Heart right ventricle (tissue), 16 donors: ENCODE measurements around the gene FOXC1. TPM values are rescaled to one million over a fixed set of nuclear protein-coding genes. Genes with fewer than 3 reads are reported as not detected.
A peak's percentile ranks its signal among the peaks of the same experiment; 100 is the strongest.

ENCODE experiments used
- ATAC-seq, 8 donors: fragments of 200-7000 bp; cut with Tn5 transposase; one replicate each; pipeline ENCODE4 v1.9.1; 2020; ENCODE audit warnings: mild to moderate bottlenecking in 8 of 8, moderate library complexity in 8 of 8, moderate number of reproducible peaks in 1 of 8
- DNase-seq, 2 donors: peaks; one replicate each; pipeline ENCODE4 v3.0.0-alpha.2; 2020
- H3K27ac ChIP-seq, 10 donors: fragments of 200-600 bp; sonication (generic) in 2 of 10; one replicate each; pipeline versions ENCODE4 v1.5.0 to v1.8.0; 2020 to 2022; ENCODE audit warnings: mild to moderate bottlenecking in 3 of 10
- H3K27me3 ChIP-seq, 7 donors: fragments of 200-600 bp; one replicate each; pipeline ENCODE4 v1.8.0; 2021 to 2022; ENCODE audit warnings: mild to moderate bottlenecking in 2 of 7
- H3K36me3 ChIP-seq, 9 donors: fragments of 200-600 bp; sonication (generic) in 1 of 9; one replicate each; pipeline versions ENCODE4 v1.5.0 to v1.8.0; 2020 to 2022; ENCODE audit warnings: mild to moderate bottlenecking in 2 of 9
- H3K4me1 ChIP-seq, 9 donors: fragments of 200-600 bp; sonication (generic) in 1 of 9; one replicate each; pipeline versions ENCODE4 v1.5.0 to v1.8.0; 2020 to 2022; ENCODE audit warnings: mild to moderate bottlenecking in 4 of 9
- H3K4me3 ChIP-seq, 10 donors: fragments of 200-600 bp; sonication (generic) in 2 of 10; one replicate each; pipeline versions ENCODE4 v1.5.0 to v1.8.0; 2020 to 2022; ENCODE audit warnings: mild to moderate bottlenecking in 7 of 10, moderate library complexity in 2 of 10
- H3K9me3 ChIP-seq, 11 donors: fragments of 200-600 bp in 10 of 11; sonication (generic) in 2 of 11; one replicate each; pipeline versions ENCODE4 v1.5.0 to v1.8.0; 2013 to 2022; ENCODE audit warnings: mild to moderate bottlenecking in 2 of 11, control low read depth in 1 of 11, moderate library complexity in 1 of 11
- CTCF ChIP-seq, 9 donors: fragments of 200-600 bp; sonication (generic) in 2 of 9; IDR thresholded peaks; one replicate each; pipeline versions ENCODE4 v1.5.0 to v1.8.0; 2021 to 2022; ENCODE audit warnings: antibody characterized with exemption in 9 of 9, mild to moderate bottlenecking in 5 of 9, moderate library complexity in 1 of 9
- WGBS, 2 donors: extraction: QIAGEN DNeasy Blood & Tissue Kit; methylation state at CpG; one replicate each; pipeline ENCODE4 v1.1.7; 2013; ENCODE audit warnings: inconsistent platforms in 1 of 2; 5-methylcytosine and 5-hydroxymethylcytosine counted together
- intact Hi-C, 10 donors: fragments of 100-400 bp; cut with DNase I; formaldehyde crosslinking; loops; one replicate each; pipeline versions ENCODE4 v1.11.1 to v1.14.2; 2022
- polyA plus RNA-seq, 2 donors: library from polyadenylated mRNA; stranded (reverse); fragments of 200-250 nt; gene quantifications; one replicate each; pipeline ENCODE4 v1.2.3, GENCODE V29; 2013
- total RNA-seq, 10 donors: library from RNA; stranded (reverse); fragmentation: NEBNext Ultra II Directional in 3 of 10; extraction: Animal tissue kit (Norgen Biotek cat#: 25700) in 3 of 10; gene quantifications; one replicate each; pipeline versions ENCODE4 v1.2.1 to v1.2.4, GENCODE V29; 2021 to 2023
- donor health status: Arrhythmogenic right ventricular cardiomyopathy.
- donor health status: ischemic (EF 13 %, LVEDD 7.1; RV severe dilation, severe dysfunction).
- donor health status: healthy with polysubstance abuse.
- donor health status: DM: no; HTN: yes; CAD: no.
- donor health status: DM: no; HTN: no; CAD: no.
- donor health status: ischemic (EF 25% LVEDD 6.9; RV normal size, moderate dysfunction).
- donor health status: ischemic (EF 25% LVEDD 5.7; RV mildly dilated, moderate dysfunction).
- donor health status: healthy.
- donor health status: DM: yes; HTN: yes; CAD: no.
- donor health status: Ischemic cardiomyopathy.
- donor health status: ischemic (EF 35%, LVEDD 5.7; RV mildly dilated, moderate dysfunction).
- donor health status: nonischemic (EF 11% LVEDD 7.7; RV severe dilation, severe dysfunction).
- donor health status: DM: yes; HTN: yes; CAD: no.
- donor health status: PGD.
- donor health status: ischemic (EF 29% LVEDD 5.4; RV normal size, mild dysfunction).
- donor health status: nonischemic (EF 23%, LVEDD 6.1; RV moderate dilation, normal function).

FOXC1 gene
- total and polyA plus RNA-seq, 12 donors, result 2.8 to 7.4 (median 4.0) TPM

- no peaks in the 10 kb centered on the region for H3K36me3 ChIP-seq
- no peak overlapping the region for H3K27ac ChIP-seq
- H3K4me3 ChIP-seq, result no peak overlapping the region
- ATAC-seq (peak in 3 of 8 donors; percentile 7 to 61 (median 46)), DNase-seq (no peak)
- no peak for TF ChIP-seq CTCF (IDR thresholded peaks at IDR 0.05)
- WGBS, 2 donors, result 83 to 86% methylated on average over 13 of the region's 13 CpGs
- peaks cover 0 to 32% (median 16%) of the 10 kb centered on the region in 11 donors for H3K9me3 ChIP-seq
- peaks cover 0 to 14% (median 0%) of the 10 kb centered on the region in 9 donors for H3K4me1 ChIP-seq
- H3K27me3 ChIP-seq, result no peaks in the 10 kb centered on the region
- intact Hi-C loops, result no loop called here
Measured at GRCh38 chr6:1574083-1574761, 35.5 kb upstream of the FOXC1 start.

GRCh38 chr6:1574890-1575209 lies 34.9 kb upstream of the FOXC1 start:
- peak overlapping the region in 7 of 10 donors; percentile 38 to 76 (median 64) for H3K27ac ChIP-seq
- no peaks in the 10 kb centered on the region for H3K27me3 ChIP-seq
- H3K4me3 ChIP-seq, result no peak overlapping the region
- peaks cover 0 to 25% (median 10%) of the 10 kb centered on the region in 11 donors for H3K9me3 ChIP-seq
- WGBS, 2 donors, result 69 to 76% methylated on average over 6 of the region's 6 CpGs
- peak in 2 of 8 donors; percentile 12 to 14 for ATAC-seq
- intact Hi-C loops, result no loop called here
- DNase-seq, result no peak
- no peak for TF ChIP-seq CTCF (IDR thresholded peaks at IDR 0.05)
- H3K4me1 ChIP-seq, result peaks cover 0 to 14% (median 0%) of the 10 kb centered on the region in 9 donors
- H3K36me3 ChIP-seq, result no peaks in the 10 kb centered on the region

GRCh38 chr6:1575210-1576041 lies 34.3 kb upstream of the FOXC1 start:
- Histone ChIP-seq H3K36me3 (no peaks in the 10 kb centered on the region), H3K27me3 (no peaks in the 10 kb centered on the region), H3K4me3 (peak overlapping the region in 5 of 10 donors; percentile 17 to 34 (median 27)), H3K4me1 (peaks cover 0 to 14% (median 0%) of the 10 kb centered on the region in 9 donors), H3K9me3 (peaks cover 0 to 20% (median 8%) of the 10 kb centered on the region in 11 donors), H3K27ac (peak overlapping the region in 8 of 10 donors; percentile 22 to 76 (median 61))
- 44 to 47% methylated on average over 16 of the region's 16 CpGs for WGBS, 2 donors
- ATAC-seq (peak; percentile 56 to 78 (median 61)), DNase-seq (peak; percentile 36 to 54)
- no peak for TF ChIP-seq CTCF (IDR thresholded peaks at IDR 0.05)
- intact Hi-C loops, result no loop called here

GRCh38 chr6:1576166-1576565 lies 33.5 kb upstream of the FOXC1 start:
- Histone ChIP-seq H3K4me1 (peaks cover 0 to 14% (median 0%) of the 10 kb centered on the region in 9 donors), H3K36me3 (no peaks in the 10 kb centered on the region), H3K27ac (peak overlapping the region in 6 of 10 donors; percentile 38 to 76 (median 68)), H3K9me3 (peaks cover 0 to 12% (median 3%) of the 10 kb centered on the region in 11 donors), H3K4me3 (no peak overlapping the region), H3K27me3 (no peaks in the 10 kb centered on the region)
- intact Hi-C loops, result no loop called here
- TF ChIP-seq CTCF (IDR thresholded peaks at IDR 0.05), result no peak
- 82 to 85% methylated on average over 9 of the region's 9 CpGs for WGBS, 2 donors
- DNase-seq (no peak), ATAC-seq (no peak)
